ENCODE data around the gene ANAPC5.
A peak's percentile ranks its signal among the peaks of the same experiment; 100 is the strongest.
"Not testable (repeated sequence)": the region's sequence is repeated elsewhere in the genome, so short reads cannot be mapped to it uniquely, and the experiment has no call there.

ANAPC5 gene

GRCh38 chr12:121284551-121285390 is 67.4 kb downstream of the ANAPC5 start:
- DNase-seq (ENCODE audit: low spot score) = no peak

GRCh38 chr12:121283841-121284240 is 68.4 kb downstream of the ANAPC5 start:
- no peak for DNase-seq (ENCODE audit: low spot score)

GRCh38 chr12:121283388-121283787 is 68.8 kb downstream of the ANAPC5 start:
- no peak for DNase-seq (ENCODE audit: low spot score)

GRCh38 chr12:121282910-121283309 is 69.3 kb downstream of the ANAPC5 start:
- not testable (repeated sequence) for DNase-seq (ENCODE audit: low spot score)

GRCh38 chr12:121282072-121282742 is 70.0 kb downstream of the ANAPC5 start:
- DNase-seq (ENCODE audit: low spot score) = no peak

- DNase-seq (ENCODE audit: low spot score) = not testable (repeated sequence)
These were observed 71.1 kb downstream of the ANAPC5 start for GRCh38 chr12:121281116-121281515.

GRCh38 chr12:121280531-121280930 is 71.7 kb downstream of the ANAPC5 start:
- not testable (repeated sequence) for DNase-seq (ENCODE audit: low spot score)

- DNase-seq (ENCODE audit: low spot score) = peak; percentile 69
These were observed 72.7 kb downstream of the ANAPC5 start for GRCh38 chr12:121279507-121279915.

GRCh38 chr12:121279071-121279375 is 73.2 kb downstream of the ANAPC5 start:
- peak; percentile 63 for DNase-seq (ENCODE audit: low spot score)

GRCh38 chr12:121278169-121279070 is 73.8 kb downstream of the ANAPC5 start:
- DNase-seq (ENCODE audit: low spot score) = no peak

- no peak for DNase-seq (ENCODE audit: low spot score)
These were observed 74.8 kb downstream of the ANAPC5 start for GRCh38 chr12:121277374-121277759.

GRCh38 chr12:121274036-121274763 is 78.0 kb downstream of the ANAPC5 start:
- no peak for DNase-seq (ENCODE audit: low spot score)

GRCh38 chr12:121273364-121273896 is 78.8 kb downstream of the ANAPC5 start:
- no peak for DNase-seq (ENCODE audit: low spot score)

GRCh38 chr12:121267822-121268221 is 84.4 kb downstream of the ANAPC5 start:
- no peak for DNase-seq (ENCODE audit: low spot score)

GRCh38 chr12:121264951-121265515 is 87.2 kb downstream of the ANAPC5 start:
- DNase-seq (ENCODE audit: low spot score) = no peak

- no peak for DNase-seq (ENCODE audit: low spot score)
These were observed 88.1 kb downstream of the ANAPC5 start for GRCh38 chr12:121264135-121264534.

GRCh38 chr12:121263206-121263935 is 88.8 kb downstream of the ANAPC5 start:
- DNase-seq (ENCODE audit: low spot score) = no peak

- no peak for DNase-seq (ENCODE audit: low spot score)
These were observed 90.8 kb downstream of the ANAPC5 start for GRCh38 chr12:121261398-121261797.

GRCh38 chr12:121260091-121260490 is 92.1 kb downstream of the ANAPC5 start:
- DNase-seq (ENCODE audit: low spot score) = no peak

- DNase-seq (ENCODE audit: low spot score) = no peak
These were observed 93.1 kb downstream of the ANAPC5 start for GRCh38 chr12:121259074-121259473.

All from kidney capillary endothelial cell (primary cell).